Stimulated activated CD8-positive, alpha-beta memory T cell treated with anti-CD3 and anti-CD28 coated beads, Interleukin-7, amount 100 ng/mL, for 1 hour (primary cell): Measurements from ENCODE around the gene TUB.

Experiments used
- DNase-seq, 2 donors: peaks; one replicate each; pipeline ENCODE4 v3.0.0-alpha.2; 2020; ENCODE audit warnings: low read depth in 2 of 2

The TUB gene

GRCh38 chr11:8067929-8068575, 13.0 kb upstream of the TUB start:
- no peak for DNase-seq

GRCh38 chr11:8068605-8069221, 12.3 kb upstream of the TUB start:
- DNase-seq: no peak

- DNase-seq: no peak
Measured at GRCh38 chr11:8069771-8070170, 11.2 kb upstream of the TUB start.

- no peak for DNase-seq
Measured at GRCh38 chr11:8070417-8071115, 10.4 kb upstream of the TUB start.

GRCh38 chr11:8071616-8072581, 9.1 kb upstream of the TUB start:
- no peak for DNase-seq

GRCh38 chr11:8075119-8075726, 5.8 kb upstream of the TUB start:
- no peak for DNase-seq

- no peak for DNase-seq
Measured at GRCh38 chr11:8079111-8079675, 1.8 kb upstream of the TUB start.

- no peak for DNase-seq
Measured at GRCh38 chr11:8080069-8080670, 841 bp upstream of the TUB start.

GRCh38 chr11:8081591-8082250, 710 bp downstream of the TUB start:
- DNase-seq: no peak

GRCh38 chr11:8082391-8083087, 1.5 kb downstream of the TUB start:
- DNase-seq: no peak

- DNase-seq: no peak
Measured at GRCh38 chr11:8083088-8083395, 2.0 kb downstream of the TUB start.

GRCh38 chr11:8083871-8084281, 2.9 kb downstream of the TUB start:
- no peak for DNase-seq

GRCh38 chr11:8084352-8084751, 3.3 kb downstream of the TUB start:
- no peak for DNase-seq

GRCh38 chr11:8085011-8085645, 4.1 kb downstream of the TUB start:
- no peak for DNase-seq

- no peak for DNase-seq
Measured at GRCh38 chr11:8086001-8086479, 5.0 kb downstream of the TUB start.

- no peak for DNase-seq
Measured at GRCh38 chr11:8086571-8086970, 5.6 kb downstream of the TUB start.

- no peak for DNase-seq
Measured at GRCh38 chr11:8087185-8087584, 6.2 kb downstream of the TUB start.

GRCh38 chr11:8087756-8088155, 6.7 kb downstream of the TUB start:
- DNase-seq: no peak

GRCh38 chr11:8089791-8090510, 8.9 kb downstream of the TUB start:
- DNase-seq: no peak
